ENCODE data around the gene ARHGEF25.
"Not testable (repeated sequence)": the region's sequence is repeated elsewhere in the genome, so short reads cannot be mapped to it uniquely, and the experiment has no call there.

Gene ARHGEF25

DNA sequence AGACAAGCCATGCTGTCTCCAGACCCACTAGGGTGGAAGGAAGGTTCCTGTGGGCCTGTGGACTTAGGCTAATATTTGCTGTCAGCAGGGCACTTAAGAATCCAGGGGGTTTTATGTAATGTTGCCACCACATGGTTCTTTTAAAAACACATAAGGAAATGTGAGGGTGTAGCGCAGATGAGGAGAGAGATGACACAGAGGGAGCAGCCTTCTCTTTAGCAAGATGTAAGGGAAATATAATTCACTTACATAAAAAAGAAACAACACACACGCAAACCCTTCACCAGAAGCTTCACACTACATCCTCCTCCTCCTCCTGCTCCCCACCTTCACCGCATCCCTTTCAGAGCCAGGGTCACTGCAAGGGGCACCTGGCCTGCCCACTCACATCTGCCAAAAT lies 25.1 kb upstream of the ARHGEF25 start:
- no peak for DNase-seq

DNA sequence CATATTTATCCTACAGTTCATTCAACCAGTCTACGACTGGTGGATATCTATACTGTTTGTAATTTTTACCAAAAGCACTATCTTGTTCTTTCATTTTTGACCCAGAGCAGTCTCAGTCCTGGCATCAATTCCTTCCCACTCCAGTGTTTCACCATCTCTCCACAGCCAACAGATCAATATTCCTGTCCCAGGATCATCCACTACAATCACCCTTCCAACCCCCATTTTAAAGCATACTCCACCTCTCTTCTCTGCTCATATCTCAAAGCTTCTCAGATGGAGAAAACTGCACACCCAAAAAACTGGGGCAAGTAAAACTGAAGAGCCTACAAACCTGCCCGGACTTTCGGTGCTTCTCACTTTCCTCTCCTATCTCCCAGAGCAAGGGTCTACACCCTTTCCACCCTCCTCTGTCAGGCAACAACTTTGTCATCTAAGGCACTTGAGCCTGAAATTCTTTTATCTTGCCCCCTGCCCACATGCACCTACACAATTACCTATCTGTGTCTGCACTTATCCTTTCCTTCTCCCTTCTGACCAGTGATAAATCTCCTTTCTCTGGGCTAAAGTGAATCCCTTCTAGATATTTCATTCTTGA lies 24.3 kb upstream of the ARHGEF25 start:
- DNase-seq: no peak

DNA sequence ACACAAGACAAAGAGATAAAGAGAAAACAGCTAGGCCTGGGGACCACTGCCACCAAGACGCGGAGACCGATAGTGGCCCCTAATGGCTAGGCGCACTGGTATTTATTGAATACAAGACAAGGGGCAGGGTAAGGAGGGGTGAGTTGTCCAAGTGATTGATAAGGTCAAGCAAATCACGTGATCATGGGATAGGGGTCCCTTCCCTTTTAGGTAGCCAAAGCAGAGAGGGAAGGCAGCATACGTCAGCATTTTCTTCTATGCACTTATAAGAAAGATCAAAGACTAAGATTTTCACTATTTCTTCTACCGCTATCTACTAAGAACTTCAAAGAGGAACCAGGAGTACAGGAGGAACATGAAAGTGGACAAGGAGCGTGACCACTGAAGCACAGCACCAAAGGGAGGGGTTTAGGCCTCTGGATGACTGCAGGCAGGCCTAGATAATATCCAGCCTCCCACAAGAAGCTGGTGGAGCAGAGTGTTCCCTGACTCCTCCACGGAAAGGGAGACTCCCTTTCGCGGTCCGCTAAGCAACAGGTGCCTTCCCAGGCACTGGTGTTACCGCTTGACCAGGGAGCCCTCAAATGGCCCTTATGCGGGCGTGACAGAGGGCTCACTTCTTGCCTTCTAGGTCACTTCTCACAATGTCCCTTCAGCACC lies 22.2 kb upstream of the ARHGEF25 start:
- DNase-seq: not testable (repeated sequence)

DNA sequence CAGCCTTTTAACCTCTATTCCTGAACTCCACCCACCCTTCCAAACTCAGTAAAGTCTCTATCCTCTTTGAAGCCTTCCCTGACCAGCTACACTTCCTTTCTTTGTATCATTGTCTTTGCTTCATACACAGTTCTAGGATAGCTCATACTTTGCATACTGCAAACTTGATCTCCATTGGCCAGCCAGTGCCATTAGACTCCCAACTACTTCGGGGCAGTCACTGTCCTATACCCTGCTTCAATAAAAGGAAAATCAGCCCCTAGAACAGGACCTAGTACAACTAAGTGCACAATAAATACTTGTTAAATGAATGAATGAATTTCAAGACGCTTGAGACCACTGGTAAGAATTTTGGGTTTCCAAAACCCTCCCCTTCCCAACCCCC lies 20.8 kb upstream of the ARHGEF25 start:
- DNase-seq: no peak

DNA sequence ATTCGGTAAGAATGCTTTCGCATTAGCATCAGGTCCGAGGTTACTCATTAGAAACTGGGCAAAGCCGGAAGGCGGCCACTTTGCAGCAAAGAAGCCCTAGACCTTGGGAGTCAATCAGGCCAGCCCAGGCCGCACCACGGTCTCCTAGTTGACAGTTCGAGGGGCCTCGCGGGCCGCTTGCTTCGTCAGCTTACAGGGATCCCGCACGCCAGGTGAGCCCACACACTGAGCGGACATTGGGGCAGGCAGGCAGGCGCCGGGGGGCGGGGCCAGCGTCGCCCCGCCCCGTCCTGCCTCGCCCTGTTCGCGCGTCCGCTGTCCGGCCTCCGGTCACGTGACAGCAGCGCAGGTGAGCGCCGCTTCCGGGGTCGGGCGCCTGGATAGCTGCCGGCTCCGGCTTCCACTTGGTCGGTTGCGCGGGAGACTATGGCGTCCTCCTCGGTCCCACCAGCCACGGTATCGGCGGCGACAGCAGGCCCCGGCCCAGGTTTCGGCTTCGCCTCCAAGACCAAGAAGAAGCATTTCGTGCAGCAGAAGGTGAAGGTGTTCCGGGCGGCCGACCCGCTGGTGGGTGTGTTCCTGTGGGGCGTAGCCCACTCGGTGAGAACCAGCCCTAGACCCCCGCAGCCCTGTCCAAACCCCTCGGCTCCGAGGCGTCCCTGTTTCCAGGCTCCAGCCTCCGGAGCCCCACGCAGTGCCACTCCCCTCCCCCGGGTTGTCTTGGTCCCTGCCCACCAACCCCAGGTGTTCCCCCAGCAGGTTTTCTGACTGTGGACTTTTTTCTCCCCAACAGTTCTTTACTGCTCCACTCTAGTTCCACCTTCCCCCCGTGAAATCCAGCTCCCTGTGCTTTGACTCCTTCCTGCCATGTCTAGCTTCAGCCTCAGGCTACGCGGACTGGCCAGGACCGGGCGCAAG lies 20.1 kb upstream of the ARHGEF25 start, which contains the start of gene PIP4K2C:
Gene PIP4K2C, plus strand, starts transcription at position 329 of the 918 bp plus-strand sequence. Its CDS starts 98 bp downstream, at position 427.
- DNase-seq: peak; percentile 82

DNA sequence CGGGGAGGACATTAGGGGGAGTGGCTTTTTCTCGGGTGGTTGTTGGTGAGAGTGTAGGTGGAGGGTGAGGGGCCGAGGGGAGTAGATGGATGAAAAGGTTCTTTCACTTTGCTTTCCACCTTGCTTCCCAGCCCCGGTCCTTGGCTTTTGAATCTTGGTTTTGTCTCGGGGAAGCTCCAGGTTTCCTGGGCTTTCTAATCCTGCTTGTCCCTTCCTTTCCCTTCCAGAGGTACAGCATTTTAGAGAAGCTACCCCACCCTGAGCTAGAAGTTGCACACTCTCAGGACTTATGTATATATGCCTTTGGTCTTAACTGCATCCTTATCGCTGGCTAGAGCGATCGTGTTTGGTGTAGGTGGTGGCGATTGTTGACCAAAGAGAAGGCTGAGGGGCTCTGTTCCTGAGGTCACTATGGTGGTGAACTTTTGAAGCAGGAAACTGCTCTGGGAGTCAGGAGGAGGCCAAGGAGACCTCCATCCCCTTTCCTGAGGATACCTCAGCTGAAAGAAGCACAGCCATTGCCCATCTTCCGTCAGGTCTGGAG lies 19.4 kb upstream of the ARHGEF25 start:
- no peak for DNase-seq

DNA sequence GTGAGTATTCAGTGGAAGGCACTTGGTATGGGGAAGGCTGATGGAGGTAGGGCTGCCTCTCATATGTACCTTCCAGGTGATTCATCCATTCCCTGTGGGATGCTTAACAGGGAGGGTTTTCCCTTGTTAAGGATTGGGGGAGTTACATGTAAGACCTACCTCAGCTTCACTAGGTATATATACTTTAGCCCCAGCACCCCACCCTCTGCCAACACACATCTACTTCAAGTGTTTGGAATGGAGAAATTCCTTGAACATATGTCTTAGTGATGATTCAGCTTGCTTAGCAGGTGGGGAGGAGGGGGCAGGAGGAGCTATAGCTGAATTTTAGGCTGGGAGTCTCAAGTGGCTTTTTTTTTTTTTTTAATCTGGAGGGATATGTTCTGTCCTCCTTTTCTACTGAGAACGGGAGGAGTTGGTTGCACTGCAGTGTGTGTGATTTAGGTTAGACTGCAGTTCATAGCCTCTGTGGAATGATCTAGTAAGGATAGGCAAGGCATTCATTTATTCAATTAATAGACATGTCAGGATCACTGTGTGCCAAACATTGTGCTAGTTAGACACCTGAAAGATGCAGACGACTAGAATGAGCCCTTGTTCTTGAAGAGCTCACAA lies 18.6 kb upstream of the ARHGEF25 start:
- no peak for DNase-seq

DNA sequence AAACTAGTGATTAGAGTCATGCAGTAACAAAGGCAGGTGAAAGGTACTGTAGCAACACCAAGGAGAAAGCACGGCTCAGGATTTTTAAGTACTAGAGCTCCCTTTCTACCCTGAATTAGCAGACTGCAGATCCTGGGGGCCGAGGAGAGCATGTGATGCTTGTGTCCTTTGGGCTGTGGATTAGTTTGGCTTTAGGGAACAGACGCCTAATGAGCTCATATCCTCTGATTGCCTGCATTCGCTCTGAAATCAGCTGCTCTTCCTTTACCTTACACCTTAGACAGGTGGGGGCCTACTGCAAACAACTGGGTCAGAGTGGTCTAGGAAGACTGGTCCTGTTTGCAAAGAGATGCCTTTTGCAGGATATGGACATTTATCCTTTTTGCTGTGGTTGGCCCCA lies 18.0 kb upstream of the ARHGEF25 start:
- DNase-seq: no peak

DNA sequence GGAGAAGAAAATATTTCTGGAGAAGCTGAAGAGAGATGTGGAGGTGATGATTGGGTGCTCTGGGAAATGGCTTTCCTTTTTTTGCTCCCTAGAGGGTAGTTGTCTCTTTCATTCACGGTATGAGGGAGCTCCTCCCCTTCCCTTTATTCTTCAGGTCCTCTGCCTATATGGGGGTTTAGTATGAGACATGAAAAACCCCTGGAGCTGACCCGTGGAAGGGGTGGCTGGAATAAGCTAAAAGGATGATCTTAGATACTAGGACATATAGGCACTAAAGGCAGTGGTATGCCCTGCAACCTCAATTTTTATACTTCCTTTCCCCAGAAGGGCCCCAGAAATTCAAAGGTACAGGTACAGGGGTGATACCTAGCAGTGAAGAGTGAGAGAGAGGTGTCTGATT lies 10.8 kb upstream of the ARHGEF25 start:
- DNase-seq: no peak

DNA sequence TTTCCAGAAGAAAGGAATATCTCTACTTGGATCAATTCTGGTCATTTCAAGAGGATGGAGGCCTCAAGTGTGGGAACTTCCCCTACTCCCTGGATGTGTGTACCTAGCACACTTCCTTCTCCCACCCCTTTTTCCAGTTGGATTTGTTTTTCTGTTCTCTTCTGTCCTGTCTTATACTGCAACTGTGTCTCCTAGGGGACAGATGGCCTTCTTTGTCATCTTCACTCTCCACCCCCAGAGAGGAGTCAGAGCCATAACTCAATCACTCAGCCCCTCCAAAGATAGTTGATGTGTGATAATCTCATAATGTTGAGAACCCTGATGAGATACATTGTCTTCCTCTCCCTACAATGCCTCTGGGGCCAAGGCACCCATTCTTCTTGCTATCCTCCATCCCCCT lies 8.7 kb upstream of the ARHGEF25 start:
- no peak for DNase-seq

DNA sequence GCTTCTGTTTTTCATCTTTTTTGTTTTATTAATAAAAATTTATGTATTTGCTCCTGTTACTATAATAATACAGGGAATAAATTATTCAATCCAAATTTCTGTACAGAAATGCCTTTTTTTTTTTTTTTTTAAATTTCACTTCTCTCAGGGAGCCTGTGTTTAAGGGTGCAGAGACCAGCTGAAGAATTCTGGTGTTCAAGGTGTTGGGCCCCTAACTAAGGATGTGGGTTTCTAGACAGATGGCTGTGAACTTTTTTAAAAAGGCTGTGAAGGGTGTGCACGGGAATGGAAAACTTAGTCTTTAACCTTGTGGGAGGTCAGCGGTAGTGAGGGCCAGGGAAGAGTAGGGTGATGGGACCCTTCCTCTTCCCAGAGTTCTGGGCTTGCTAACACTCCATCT lies 7.9 kb upstream of the ARHGEF25 start:
- DNase-seq: no peak

DNA sequence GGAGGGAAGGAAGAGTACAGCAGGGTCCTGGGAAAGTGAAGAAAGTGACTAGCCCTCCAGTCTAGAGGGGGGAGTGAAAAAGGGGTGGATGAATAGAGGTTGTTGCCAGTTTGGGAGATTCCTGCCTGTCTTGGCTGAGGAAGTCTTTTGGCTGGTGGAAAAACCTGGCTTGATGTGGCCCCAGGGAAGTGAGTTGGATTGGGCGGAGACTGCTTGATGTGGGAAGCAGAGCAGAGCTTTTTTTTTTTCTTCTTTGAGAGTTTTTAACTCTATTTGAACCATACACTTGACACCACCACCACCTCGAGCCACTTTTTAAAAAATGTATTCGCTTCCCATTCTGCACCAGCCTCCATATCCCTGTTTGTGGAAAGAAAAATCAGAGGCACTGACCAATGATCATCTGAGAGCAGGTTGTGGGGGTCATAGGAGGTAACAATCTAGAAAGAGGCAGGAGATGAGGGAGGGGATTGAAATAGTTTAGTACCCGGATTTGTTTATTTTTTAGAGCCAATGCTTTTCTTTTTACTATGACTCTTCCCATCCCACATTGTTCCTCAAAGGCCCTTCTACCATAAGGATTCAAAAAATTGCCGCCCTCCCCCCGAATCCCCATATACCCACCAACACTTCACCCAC lies 7.3 kb upstream of the ARHGEF25 start:
- peak; percentile 74 for DNase-seq

DNA sequence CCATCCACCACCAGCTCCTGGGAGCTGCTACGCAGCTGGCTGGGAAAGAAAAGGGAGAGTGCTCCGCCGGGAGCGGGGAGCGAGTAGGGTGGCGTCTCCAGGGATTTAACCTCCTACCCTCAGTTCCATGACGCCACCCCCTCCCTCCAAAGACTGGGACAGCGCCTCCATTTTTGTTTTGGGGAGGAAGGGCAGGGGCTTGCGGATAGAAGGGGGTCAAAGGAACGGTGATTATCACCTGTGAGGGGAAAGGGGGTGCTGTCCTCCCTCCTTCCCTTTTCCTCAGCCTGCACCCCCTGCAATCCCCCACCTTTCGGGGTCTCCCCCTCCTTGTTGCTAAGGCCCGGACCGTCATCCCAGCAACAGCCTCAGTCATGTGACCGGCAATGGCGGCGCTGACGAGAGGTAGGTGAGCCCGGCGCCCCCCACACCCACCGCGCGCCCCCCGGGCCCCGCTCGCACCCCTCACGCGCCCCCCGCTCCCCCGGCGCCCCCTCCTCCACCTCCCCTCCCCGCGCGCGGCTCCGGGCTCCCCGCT lies 6.7 kb upstream of the ARHGEF25 start, which contains the start of gene DTX3:
Gene DTX3, plus strand, starts transcription at position 371 of the 538 bp plus-strand sequence. CDS start 1,694 bp downstream, outside the sequence.
- peak; percentile 73 for DNase-seq

DNA sequence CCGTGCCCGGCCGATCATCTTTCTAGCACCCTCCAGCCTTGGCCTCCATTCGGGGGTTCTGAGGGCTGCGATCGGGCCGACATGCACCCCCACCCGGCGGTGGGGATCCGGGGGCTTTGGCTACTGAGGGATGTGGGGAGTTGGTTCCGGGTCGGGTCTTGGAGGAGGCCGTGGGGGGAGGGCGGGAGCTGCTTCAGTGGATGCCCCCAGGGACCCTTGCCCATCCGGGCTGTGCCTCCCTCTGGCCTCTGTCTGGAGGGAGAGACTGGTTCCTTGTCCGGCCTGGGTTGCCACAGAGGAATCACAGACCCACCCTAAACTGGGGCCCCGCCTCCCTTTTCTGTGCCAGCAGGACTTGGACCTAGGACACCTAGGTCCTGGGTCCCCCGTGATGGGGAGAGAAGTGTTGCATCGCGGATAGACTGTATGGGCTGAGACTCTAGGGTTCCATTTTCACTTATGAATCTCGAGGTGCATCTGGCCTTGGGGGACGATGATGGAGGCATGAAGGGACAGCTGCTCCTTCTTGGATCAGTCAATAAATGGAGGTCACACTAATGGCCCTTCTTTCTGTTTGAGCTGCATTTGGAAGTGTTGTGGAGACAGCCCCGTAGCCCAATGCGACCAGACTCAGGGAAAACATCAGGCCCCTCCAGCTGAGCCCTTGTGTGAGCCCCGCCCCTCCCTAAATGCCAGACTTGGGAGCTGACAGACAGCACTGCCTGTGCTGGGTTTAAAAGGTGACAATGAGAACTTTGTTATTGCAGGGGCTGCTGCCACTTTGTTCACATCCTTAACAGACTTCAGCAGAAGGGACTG lies 6.0 kb upstream of the ARHGEF25 start:
- DNase-seq: peak; percentile 67

DNA sequence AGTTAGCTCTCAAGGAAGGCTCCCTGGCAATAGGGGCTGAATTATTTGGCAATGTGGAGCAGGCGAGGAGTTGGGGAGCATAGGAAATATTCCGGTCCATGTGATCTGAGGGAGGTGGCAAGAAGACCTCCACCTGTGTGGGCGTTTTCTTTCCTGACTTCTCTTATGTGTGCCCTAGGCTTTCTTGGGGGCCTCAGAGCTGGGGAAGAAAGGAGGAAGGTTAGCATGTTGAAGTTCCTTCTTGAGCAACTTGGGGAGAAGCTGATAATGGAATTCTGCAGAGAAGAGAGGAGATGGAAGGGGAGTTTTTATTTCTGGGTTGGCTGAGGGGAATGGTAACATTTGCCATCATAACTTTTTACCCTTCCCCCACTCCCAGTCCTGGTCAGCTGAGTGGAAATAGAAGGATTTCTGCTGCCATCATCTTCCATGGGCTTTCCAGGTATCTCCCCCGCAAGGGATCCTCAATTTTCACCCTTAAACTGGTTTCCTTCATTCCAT lies 5.4 kb upstream of the ARHGEF25 start:
- no peak for DNase-seq

DNA sequence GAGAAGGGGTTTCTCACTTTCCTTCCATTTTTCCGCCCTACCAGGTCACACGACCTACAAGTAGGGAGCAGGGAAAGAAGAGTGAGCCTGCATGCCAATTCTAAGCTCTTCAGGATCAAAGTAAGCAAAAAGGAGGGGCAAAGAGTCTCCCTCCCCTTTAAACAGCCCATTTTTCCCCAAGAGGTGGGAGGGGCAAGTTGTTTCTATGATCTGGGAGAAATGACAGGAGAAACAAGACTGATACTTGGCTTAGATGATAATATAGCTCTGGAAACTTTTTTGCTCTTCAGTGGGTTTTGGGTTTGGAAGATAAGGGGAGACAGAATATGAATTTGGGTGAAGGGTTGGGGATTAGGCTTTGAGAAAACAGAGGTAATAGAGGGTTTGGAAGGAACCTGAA lies 4.8 kb upstream of the ARHGEF25 start:
- DNase-seq: no peak

DNA sequence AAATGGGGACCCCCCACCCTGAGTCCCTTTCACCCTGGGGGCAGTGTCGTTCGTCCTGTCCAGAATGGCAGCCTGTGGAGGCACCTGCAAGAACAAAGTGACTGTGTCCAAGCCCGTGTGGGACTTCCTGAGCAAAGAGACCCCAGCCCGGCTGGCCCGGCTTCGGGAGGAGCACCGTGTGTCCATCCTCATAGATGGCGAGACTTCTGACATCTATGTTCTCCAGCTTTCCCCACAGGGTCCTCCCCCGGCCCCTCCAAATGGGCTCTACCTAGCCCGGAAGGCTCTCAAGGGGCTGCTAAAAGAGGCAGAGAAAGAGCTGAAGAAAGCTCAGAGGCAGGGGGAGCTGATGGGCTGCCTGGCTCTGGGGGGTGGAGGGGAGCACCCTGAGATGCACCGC lies 4.4 kb upstream of the ARHGEF25 start:
- DNase-seq: no peak

DNA sequence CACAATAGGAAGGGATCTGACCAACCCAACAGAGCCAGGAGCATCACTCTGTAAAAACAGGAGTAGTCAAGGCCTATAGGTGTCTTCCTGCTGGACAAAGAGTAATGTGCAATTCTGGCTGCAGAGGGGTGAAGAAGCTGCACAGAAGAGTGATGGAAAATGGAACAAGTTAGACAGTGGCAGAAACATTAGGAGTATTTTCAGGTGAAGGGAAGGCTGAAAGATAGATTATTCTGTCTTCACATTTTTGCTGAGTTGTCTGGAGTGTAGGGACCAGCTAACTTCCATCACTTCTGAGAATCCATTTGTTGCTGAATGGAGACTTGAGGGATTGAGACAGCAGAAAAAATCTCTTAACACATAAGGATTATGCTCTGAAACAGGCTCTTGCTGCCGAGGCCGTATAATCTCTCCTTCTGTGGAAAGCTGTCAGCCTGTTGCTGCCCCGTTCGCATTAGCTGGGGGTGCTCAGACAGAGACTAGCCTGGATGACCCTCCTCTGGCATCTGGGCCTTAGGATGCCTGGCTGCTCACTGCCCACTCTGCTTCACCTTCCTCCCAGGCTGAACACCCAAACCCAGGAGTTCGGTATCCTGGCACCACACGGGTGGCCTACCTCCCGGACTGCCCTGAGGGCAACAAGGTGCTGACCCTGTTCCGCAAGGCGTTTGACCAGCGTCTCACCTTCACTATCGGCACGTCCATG lies 3.1 kb upstream of the ARHGEF25 start:
- DNase-seq: no peak

DNA sequence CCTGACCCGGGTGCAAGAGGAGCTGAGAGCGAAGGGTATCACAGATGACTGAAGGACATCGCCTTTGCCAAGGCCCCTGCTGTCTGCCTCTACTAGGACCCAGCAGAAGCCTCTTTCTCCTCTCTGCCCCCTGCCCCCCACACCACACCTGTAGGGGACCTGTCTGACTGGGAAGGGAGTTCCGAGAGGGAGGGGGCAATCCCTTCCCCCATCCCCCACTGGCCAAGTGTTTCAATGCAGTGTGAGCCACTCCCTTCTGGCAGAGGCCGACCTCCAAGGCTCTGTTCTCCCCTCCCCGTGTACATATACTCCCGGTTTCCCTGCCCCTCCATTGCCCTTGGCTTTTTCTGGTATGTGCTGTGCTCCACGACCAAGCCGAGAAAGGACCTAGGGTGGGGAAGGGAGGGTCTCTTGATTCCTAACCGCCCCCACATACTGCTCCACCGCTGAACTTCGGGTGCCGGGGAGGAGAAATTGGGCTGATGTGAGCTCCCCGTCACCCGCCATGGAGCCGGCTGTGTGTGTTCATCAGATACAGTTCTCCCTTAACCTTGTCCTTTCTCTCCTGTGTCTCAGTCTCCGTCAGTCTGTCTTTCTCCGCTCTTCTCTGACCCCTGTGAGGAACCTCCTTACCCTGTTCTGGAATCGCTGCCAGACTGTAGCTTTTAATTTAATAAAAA lies 2.0 kb upstream of the ARHGEF25 start:
- DNase-seq: no peak
